ENCODE results near the gene INHA.

DNA sequence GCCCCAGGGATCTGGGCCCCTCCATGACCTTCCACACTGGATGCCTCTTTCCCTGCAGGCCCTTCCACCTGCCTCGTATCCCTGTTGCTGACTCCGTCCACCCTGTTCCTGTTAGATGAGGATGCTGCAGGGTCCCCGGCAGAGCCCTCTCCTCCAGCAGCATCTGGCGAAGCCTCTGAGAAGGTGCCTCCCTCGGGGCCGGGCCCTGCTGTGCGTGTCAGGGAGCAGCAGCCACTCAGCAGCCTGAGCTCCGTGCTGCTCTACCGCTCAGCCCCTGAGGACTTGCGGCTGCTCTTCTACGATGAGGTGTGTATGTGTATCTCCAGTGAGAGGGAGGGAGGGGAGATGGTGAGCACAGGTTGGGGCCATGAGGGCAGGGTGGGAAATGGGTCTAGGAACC, 42.9 kb downstream of the INHA start:
- TF ChIP-seq, protein P1, sequence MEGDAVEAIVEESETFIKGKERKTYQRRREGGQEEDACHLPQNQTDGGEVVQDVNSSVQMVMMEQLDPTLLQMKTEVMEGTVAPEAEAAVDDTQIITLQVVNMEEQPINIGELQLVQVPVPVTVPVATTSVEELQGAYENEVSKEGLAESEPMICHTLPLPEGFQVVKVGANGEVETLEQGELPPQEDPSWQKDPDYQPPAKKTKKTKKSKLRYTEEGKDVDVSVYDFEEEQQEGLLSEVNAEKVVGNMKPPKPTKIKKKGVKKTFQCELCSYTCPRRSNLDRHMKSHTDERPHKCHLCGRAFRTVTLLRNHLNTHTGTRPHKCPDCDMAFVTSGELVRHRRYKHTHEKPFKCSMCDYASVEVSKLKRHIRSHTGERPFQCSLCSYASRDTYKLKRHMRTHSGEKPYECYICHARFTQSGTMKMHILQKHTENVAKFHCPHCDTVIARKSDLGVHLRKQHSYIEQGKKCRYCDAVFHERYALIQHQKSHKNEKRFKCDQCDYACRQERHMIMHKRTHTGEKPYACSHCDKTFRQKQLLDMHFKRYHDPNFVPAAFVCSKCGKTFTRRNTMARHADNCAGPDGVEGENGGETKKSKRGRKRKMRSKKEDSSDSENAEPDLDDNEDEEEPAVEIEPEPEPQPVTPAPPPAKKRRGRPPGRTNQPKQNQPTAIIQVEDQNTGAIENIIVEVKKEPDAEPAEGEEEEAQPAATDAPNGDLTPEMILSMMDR (IDR thresholded peaks at IDR 0.05), result no peak
- no peak for TF ChIP-seq POLR2A (IDR thresholded peaks at IDR 0.05)

All from lower leg skin (tissue), 3 donors.